Lower leg skin (tissue), 4 donors: Measurements from ENCODE around the gene AHCYL2. TPM values are rescaled to one million over a fixed set of nuclear protein-coding genes. Genes with fewer than 3 reads are reported as not detected.
A peak's percentile ranks its signal among the peaks of the same experiment; 100 is the strongest.

Experiments used
- DNase-seq, 2 donors: peaks; one replicate each; pipeline ENCODE4 v3.0.0-alpha.2; 2019; ENCODE audit warnings: low spot score in 2 of 2
- H3K4me3 ChIP-seq: fragments of 200-600 bp; sonication (generic); 2 replicates; pipeline ENCODE4 v1.5.1; 2017; ENCODE audit warnings: mild to moderate bottlenecking, low read depth; ENCODE audit not compliant: poor library complexity, severe bottlenecking
- POLR2A ChIP-seq, 2 donors: fragments of 450-650 bp; IDR thresholded peaks; one replicate each; pipeline ENCODE4 v1.6.1; 2016 to 2017; ENCODE audit warnings: antibody characterized with exemption in 2 of 2, mild to moderate bottlenecking in 1 of 2, moderate library complexity in 1 of 2
- WGBS, 2 donors: methylation state at CpG; one replicate each; pipeline ENCODE4 v1.1.5; 2018; 5-methylcytosine and 5-hydroxymethylcytosine counted together
- intact Hi-C: fragments of 100-400 bp; cut with DNase I; formaldehyde crosslinking; loops from one replicate; pipeline ENCODE4 v1.15.0; 2023; ENCODE audit warnings: low total_unique reads
- total RNA-seq, 4 donors: library from RNA; depleted of rRNA; stranded (reverse); fragments of >200 nt; gene quantifications; one replicate each; pipeline ENCODE4 v1.1.0, GENCODE V29; 2016
- TF ChIP-seq, protein P1 (sequence below), 3 donors: fragments of 450-650 bp; IDR thresholded peaks; one replicate each; pipeline ENCODE4 v1.5.1; 2016; ENCODE audit warnings: antibody characterized with exemption in 3 of 3, mild to moderate bottlenecking in 3 of 3, moderate library complexity in 2 of 3

AHCYL2 gene
- total RNA-seq, 4 donors from 2014 or later: 31.1 to 45.8 (median 39.2) TPM

DNA sequence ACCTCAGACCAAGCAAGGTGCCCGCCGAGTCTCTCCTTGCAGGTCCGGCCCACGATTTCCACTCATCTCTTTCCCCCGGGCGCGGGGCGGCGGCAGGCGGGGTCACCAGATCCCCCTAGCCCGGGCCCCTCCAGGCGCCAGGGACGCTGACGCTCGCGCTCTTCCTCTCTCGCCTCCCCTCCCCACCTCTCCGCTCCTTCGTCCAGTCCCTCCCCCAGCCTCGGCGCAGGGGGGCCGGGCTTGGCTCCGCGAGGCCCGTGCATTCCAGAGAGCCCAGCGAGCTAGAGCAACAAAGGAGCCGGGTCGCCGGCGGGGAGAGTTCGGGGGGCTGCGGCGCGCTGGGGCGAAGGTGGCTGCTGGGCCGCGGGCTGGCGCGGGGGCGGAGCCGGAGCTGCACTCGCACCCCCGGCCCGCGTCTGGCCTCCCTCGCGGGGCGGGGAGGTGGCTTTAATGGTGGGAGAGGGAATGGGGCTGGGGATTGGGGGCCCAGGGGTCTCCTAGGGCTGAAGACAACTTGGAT is 36.4 kb upstream of the AHCYL2 start, which contains the start of gene SMO:
Gene SMO (plus strand): TSS at position 262 of the 520 bp plus-strand sequence. CDS start 519 bp downstream, outside the sequence.
- peak in 1 of 2 donors; percentile 89 for DNase-seq
- peak within 1 kb of the TSS; percentile 59 for H3K4me3 ChIP-seq
- 0 to 2% methylated on average over 10 to 46 of the region's 48 CpGs for WGBS, 2 donors
- no peak for TF ChIP-seq POLR2A (IDR thresholded peaks at IDR 0.05)
- TF ChIP-seq, protein P1, sequence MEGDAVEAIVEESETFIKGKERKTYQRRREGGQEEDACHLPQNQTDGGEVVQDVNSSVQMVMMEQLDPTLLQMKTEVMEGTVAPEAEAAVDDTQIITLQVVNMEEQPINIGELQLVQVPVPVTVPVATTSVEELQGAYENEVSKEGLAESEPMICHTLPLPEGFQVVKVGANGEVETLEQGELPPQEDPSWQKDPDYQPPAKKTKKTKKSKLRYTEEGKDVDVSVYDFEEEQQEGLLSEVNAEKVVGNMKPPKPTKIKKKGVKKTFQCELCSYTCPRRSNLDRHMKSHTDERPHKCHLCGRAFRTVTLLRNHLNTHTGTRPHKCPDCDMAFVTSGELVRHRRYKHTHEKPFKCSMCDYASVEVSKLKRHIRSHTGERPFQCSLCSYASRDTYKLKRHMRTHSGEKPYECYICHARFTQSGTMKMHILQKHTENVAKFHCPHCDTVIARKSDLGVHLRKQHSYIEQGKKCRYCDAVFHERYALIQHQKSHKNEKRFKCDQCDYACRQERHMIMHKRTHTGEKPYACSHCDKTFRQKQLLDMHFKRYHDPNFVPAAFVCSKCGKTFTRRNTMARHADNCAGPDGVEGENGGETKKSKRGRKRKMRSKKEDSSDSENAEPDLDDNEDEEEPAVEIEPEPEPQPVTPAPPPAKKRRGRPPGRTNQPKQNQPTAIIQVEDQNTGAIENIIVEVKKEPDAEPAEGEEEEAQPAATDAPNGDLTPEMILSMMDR (IDR thresholded peaks at IDR 0.05): no peak
- intact Hi-C loops: no loop called here

GRCh38 chr7:129188892-129189660 is 35.8 kb upstream of the AHCYL2 start:
- intact Hi-C loops: no loop called here
- DNase-seq: peak in 1 of 2 donors; percentile 80
- 1 to 3% methylated on average over 20 to 57 of the region's 83 CpGs for WGBS, 2 donors

GRCh38 chr7:129189661-129190310 is 35.0 kb upstream of the AHCYL2 start:
- TF ChIP-seq, protein P1 (IDR thresholded peaks at IDR 0.05): no peak
- no peak for TF ChIP-seq POLR2A (IDR thresholded peaks at IDR 0.05)
- DNase-seq: peak in 1 of 2 donors; percentile 3
- H3K4me3 ChIP-seq: peak overlapping the region; percentile 59
- 33 to 38% methylated on average over 13 of the region's 13 CpGs for WGBS, 2 donors
- intact Hi-C loops: no loop called here

More at GRCh38 chr7:129188892-129189660, 35.8 kb upstream of the AHCYL2 start:
- H3K4me3 ChIP-seq: peak overlapping the region; percentile 59
- TF ChIP-seq POLR2A (IDR thresholded peaks at IDR 0.05): no peak
- TF ChIP-seq, protein P1 (IDR thresholded peaks at IDR 0.05): no peak

- WGBS, 2 donors: 53 to 70% methylated on average over 3 of the region's 3 CpGs
- peak in 1 of 2 donors; percentile 59 for DNase-seq
- TF ChIP-seq, protein P1 (IDR thresholded peaks at IDR 0.05): no peak
- TF ChIP-seq POLR2A (IDR thresholded peaks at IDR 0.05): no peak
- intact Hi-C loops: no loop called here
- no peak overlapping the region for H3K4me3 ChIP-seq
Measured at GRCh38 chr7:129191272-129191671, 33.6 kb upstream of the AHCYL2 start.

- DNase-seq: no peak
- intact Hi-C loops: no loop called here
- WGBS, 2 donors: 87 to 94% methylated on average over 3 of the region's 3 CpGs
- H3K4me3 ChIP-seq: no peak overlapping the region
- TF ChIP-seq POLR2A (IDR thresholded peaks at IDR 0.05): no peak
- TF ChIP-seq, protein P1 (IDR thresholded peaks at IDR 0.05): no peak
Measured at GRCh38 chr7:129193892-129194291, 30.9 kb upstream of the AHCYL2 start.
